Activated naive CD4-positive, alpha-beta T cell treated with anti-CD3 and anti-CD28 coated beads, Interleukin-2, amount 10 ng/mL, durations not matched to agents 7 days and 5 days (primary cell): ENCODE measurements around the gene FAF1.

Experiments
- CTCF ChIA-PET: fragments of 350-600 bp; sonication (Branson Sonifier 250); formaldehyde crosslinking; loops from one replicate; lab custom pipeline; 2021; ENCODE audit warnings: antibody characterized with exemption; lab: Charles Lee
- DNase-seq: peaks from one replicate; pipeline ENCODE4 v3.0.0-alpha.2; 2020
- H3K27ac Mint-ChIP-seq: one replicate; pipeline ENCODE4 v1.8.0; 2021; ENCODE audit warnings: mild to moderate bottlenecking, moderate library complexity, mixed read lengths
- H3K27me3 Mint-ChIP-seq: one replicate; pipeline ENCODE4 v1.8.0; 2021; ENCODE audit warnings: mild to moderate bottlenecking, mixed read lengths
- H3K36me3 Mint-ChIP-seq: one replicate; pipeline ENCODE4 v1.8.0; 2021; ENCODE audit warnings: mixed read lengths
- H3K4me1 Mint-ChIP-seq: one replicate; pipeline ENCODE4 v1.8.0; 2021; ENCODE audit warnings: mixed read lengths
- H3K4me3 Mint-ChIP-seq: one replicate; pipeline ENCODE4 v1.8.0; 2021; ENCODE audit warnings: mild to moderate bottlenecking, moderate library complexity, mixed read lengths
- H3K9me3 Mint-ChIP-seq: one replicate; pipeline ENCODE4 v1.8.0; 2021; ENCODE audit warnings: mixed read lengths

The FAF1 gene

DNA sequence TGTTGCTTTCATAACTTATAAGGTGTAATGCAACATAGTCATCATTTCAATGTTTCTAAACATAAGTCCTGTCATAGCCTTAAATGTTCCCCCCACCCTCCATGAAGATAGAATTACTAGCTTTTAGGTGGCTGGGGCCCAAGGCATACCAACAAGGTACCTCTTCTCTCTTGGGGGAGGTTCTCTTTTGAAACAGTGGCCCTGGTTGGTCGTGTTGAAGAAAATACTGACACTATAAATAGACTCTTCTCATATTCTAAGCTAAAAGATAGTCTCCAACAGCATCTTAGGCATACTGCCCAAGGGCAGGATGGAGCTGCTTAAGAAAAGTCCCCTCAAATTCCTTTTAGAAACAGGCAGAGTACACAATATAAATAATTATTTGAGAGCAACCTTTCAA is 255.0 kb downstream of the FAF1 start:
- no peak overlapping the region for H3K27ac Mint-ChIP-seq
- H3K36me3 Mint-ChIP-seq, result no peaks in the 10 kb centered on the region
- CTCF ChIA-PET, result interaction anchor here (0.6 to 1.2 kb wide), 3 partner anchors 20 to 459 kb away, joined by 3 read pairs; no protein-coding TSS in a partner anchor
- no peak overlapping the region for H3K4me3 Mint-ChIP-seq
- H3K4me1 Mint-ChIP-seq, result no peaks in the 10 kb centered on the region
- H3K27me3 Mint-ChIP-seq, result no peaks in the 10 kb centered on the region
- no peak for DNase-seq
- no peaks in the 10 kb centered on the region for H3K9me3 Mint-ChIP-seq

GRCh38 chr1:50704126-50704525 is 255.9 kb downstream of the FAF1 start:
- Mint-ChIP-seq H3K9me3 (no peaks in the 10 kb centered on the region), H3K4me1 (no peaks in the 10 kb centered on the region), H3K27ac (no peak overlapping the region), H3K36me3 (no peaks in the 10 kb centered on the region), H3K27me3 (no peaks in the 10 kb centered on the region), H3K4me3 (no peak overlapping the region)
- CTCF ChIA-PET, result interaction anchor here (0.7 to 1.4 kb wide), 6 partner anchors 8 to 593 kb away, joined by 3 to 4 read pairs (median 4); no protein-coding TSS in a partner anchor
- no peak for DNase-seq

DNA sequence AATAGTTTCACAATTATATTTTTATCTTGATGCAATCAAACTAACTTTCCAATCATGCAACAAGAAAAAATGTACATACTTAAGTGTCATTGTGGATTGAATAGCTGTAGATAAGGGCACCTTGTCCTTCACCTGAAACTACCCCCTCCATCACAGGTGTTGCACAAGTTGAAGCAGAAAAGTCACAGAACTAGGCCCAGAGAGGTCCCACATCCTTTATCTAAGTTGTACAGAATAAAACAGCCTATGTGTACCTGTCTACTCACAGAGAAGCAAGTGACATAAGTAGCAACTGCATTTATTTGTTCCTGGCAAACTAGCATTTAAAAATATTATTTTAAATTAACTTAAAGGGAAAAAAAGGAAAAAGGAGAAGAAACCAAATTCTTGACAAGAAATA is 256.8 kb downstream of the FAF1 start:
- H3K27me3 Mint-ChIP-seq, result no peaks in the 10 kb centered on the region
- H3K9me3 Mint-ChIP-seq, result no peaks in the 10 kb centered on the region
- H3K4me3 Mint-ChIP-seq, result no peak overlapping the region
- no peaks in the 10 kb centered on the region for H3K36me3 Mint-ChIP-seq
- CTCF ChIA-PET, result interaction anchor here (1.4 kb wide), 2 partner anchors 9 to 334 kb away, joined by 4 read pairs; no protein-coding TSS in a partner anchor
- no peak overlapping the region for H3K27ac Mint-ChIP-seq
- no peaks in the 10 kb centered on the region for H3K4me1 Mint-ChIP-seq
- DNase-seq, result no peak

GRCh38 chr1:50702395-50702794 is 257.7 kb downstream of the FAF1 start:
- CTCF ChIA-PET, result no interaction called here
- Mint-ChIP-seq H3K36me3 (no peaks in the 10 kb centered on the region), H3K4me3 (no peak overlapping the region)

DNA sequence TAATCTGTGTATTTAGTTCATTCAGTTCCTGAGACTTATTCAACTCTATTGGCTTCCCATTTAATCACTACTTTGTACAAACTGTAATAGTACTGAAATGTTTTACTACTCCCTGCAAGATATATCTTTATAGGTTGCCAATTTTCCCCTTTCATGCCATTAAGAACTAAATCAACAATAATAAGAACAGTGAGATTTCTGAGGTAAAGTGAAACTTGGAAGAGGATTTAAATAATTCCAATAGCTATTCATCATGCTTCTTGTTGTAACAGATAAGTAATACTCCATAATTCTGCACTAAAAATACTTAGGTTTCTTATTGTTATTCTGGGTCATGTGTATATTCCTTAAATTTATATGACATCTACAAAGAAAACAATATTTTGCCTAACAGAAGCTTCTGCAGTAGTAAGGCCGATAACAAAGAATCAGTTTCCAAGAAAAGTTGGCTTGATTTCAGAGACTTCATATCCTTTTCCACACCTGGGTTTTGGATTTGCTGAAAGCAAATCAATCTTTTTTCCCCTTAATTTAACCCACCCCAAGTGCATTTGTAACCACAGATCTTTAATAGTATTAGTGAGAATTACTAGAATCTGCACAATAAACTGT is 258.3 kb downstream of the FAF1 start:
- no peak for DNase-seq
- CTCF ChIA-PET, result no interaction called here
- no peaks in the 10 kb centered on the region for H3K27me3 Mint-ChIP-seq
- no peaks in the 10 kb centered on the region for H3K36me3 Mint-ChIP-seq
- no peaks in the 10 kb centered on the region for H3K4me1 Mint-ChIP-seq
- no peak overlapping the region for H3K27ac Mint-ChIP-seq
- H3K4me3 Mint-ChIP-seq, result no peak overlapping the region
- no peaks in the 10 kb centered on the region for H3K9me3 Mint-ChIP-seq

More at GRCh38 chr1:50702395-50702794, 257.7 kb downstream of the FAF1 start:
- H3K4me1 Mint-ChIP-seq, result no peaks in the 10 kb centered on the region
- no peak overlapping the region for H3K27ac Mint-ChIP-seq
- no peaks in the 10 kb centered on the region for H3K9me3 Mint-ChIP-seq
- H3K27me3 Mint-ChIP-seq, result no peaks in the 10 kb centered on the region
- DNase-seq, result no peak

- Mint-ChIP-seq H3K4me1 (no peaks in the 10 kb centered on the region), H3K27ac (no peak overlapping the region), H3K36me3 (no peaks in the 10 kb centered on the region), H3K27me3 (no peaks in the 10 kb centered on the region), H3K9me3 (no peaks in the 10 kb centered on the region), H3K4me3 (no peak overlapping the region)
- CTCF ChIA-PET, result no interaction called here
- no peak for DNase-seq
Measured at GRCh38 chr1:50700621-50701020, 259.4 kb downstream of the FAF1 start.

DNA sequence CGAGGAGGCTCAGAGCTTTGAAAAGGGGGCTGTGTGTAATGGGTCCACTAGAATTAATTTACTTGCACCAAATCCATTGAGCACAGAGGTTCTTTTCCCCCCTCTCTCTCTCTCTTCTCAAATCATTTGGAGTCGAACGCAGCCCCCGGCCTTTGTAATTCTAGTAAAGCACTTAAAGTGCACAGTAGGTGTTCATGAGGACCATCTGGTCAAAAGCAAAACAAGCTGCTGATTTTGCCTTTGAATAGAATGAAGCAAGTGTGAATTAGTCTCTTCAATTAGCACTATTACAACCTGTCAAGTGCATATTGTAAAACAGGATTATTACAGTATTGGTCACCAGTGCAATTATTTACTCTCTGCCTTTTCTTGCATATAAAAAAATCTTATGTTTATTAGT is 259.9 kb downstream of the FAF1 start:
- no peaks in the 10 kb centered on the region for H3K27me3 Mint-ChIP-seq
- no peak overlapping the region for H3K4me3 Mint-ChIP-seq
- CTCF ChIA-PET, result no interaction called here
- DNase-seq, result no peak
- no peak overlapping the region for H3K27ac Mint-ChIP-seq
- H3K4me1 Mint-ChIP-seq, result no peaks in the 10 kb centered on the region
- H3K9me3 Mint-ChIP-seq, result no peaks in the 10 kb centered on the region
- H3K36me3 Mint-ChIP-seq, result no peaks in the 10 kb centered on the region

DNA sequence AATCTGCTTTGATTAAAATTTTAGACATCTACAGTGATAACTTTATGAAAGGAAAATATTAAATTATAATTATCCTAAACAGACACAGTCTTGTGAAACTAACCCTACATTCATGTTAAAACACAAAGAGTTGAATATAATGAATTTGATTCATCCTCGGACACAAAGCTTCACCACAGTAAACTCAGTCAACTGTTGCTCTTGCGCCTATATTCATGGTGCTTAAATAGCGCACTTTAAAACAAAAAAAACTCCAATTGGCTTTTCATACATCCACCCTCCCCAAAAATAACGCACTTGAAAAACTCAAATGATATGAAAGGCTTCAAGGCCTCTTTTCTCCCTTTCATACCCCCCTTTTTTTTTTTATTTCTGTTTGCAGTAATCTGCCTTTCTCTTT is 260.3 kb downstream of the FAF1 start:
- H3K27ac Mint-ChIP-seq, result no peak overlapping the region
- H3K4me3 Mint-ChIP-seq, result no peak overlapping the region
- H3K9me3 Mint-ChIP-seq, result no peaks in the 10 kb centered on the region
- H3K27me3 Mint-ChIP-seq, result no peaks in the 10 kb centered on the region
- H3K4me1 Mint-ChIP-seq, result no peaks in the 10 kb centered on the region
- CTCF ChIA-PET, result no interaction called here
- no peak for DNase-seq
- H3K36me3 Mint-ChIP-seq, result no peaks in the 10 kb centered on the region

DNA sequence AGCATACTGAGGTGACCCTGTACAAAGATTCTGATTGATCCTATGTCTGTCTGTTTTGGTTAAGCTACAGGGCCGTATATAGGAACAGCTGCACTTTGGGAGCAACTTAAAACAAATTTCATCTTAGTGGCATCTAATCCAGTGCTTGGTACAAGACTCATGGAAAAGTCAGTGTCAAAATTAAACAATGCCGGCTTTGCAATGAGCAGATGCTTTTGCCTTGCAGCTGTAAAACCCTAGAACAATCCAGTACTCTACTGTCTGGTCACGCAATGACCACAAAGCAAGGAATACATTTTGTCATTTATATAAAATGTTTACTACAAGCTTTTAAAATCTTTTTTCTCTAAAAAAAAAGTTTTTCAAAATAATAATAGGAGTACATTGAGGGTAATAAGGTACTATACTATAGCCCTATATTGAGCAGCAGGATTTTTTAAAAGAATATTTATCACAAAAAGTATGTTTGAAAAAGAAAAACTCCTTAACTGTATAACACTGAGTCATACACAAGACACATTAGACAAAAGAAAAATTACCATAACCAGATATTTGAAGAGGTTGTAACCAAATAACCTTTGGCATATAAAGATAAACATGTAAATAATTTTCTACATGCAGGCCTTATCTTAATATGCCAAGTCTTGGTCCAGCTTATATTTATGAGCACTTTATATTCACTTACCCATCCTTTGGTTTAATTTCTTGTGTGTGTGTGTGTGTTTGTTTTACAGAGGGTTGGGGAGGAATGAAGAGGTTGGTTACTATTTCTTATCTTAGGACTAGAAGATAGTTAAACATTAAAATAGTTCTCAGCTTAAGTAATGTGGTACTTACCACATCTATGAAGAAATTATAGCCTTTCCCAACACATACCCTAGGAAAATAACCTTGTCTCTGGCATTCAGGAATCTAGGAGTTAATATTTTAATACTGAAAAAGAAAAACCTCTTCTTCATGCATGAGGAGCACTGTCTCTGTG is 262.3 kb downstream of the FAF1 start:
- peaks cover 2% of the 10 kb centered on the region for H3K36me3 Mint-ChIP-seq
- H3K27me3 Mint-ChIP-seq, result no peaks in the 10 kb centered on the region
- H3K4me3 Mint-ChIP-seq, result no peak overlapping the region
- no peaks in the 10 kb centered on the region for H3K4me1 Mint-ChIP-seq
- no peak for DNase-seq
- H3K27ac Mint-ChIP-seq, result no peak overlapping the region
- no peaks in the 10 kb centered on the region for H3K9me3 Mint-ChIP-seq
- CTCF ChIA-PET, result interaction anchor here (0.7 to 1.1 kb wide), 2 partner anchors 38 to 51 kb away, joined by 3 read pairs; no protein-coding TSS in a partner anchor

DNA sequence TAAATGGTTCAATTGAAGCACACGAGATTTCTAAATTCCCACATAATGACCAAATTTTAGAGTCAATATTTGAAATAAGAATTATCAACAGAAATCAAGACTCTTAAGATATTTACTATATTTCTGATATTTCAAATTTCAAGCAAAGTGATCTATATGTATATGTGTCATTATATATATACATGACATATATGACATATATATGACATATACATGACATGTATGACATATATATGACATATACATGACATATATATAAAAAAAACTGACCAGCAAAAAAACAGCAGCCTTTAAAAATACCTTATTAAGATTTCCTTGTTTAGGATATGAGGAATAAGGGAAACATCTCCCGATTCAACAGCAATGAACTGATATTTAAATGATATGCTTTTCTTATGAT is 266.2 kb downstream of the FAF1 start:
- Mint-ChIP-seq H3K4me3 (no peak overlapping the region), H3K4me1 (no peaks in the 10 kb centered on the region), H3K36me3 (peaks cover 6% of the 10 kb centered on the region), H3K27me3 (no peaks in the 10 kb centered on the region), H3K27ac (no peak overlapping the region), H3K9me3 (no peaks in the 10 kb centered on the region)
- CTCF ChIA-PET, result no interaction called here
- no peak for DNase-seq

DNA sequence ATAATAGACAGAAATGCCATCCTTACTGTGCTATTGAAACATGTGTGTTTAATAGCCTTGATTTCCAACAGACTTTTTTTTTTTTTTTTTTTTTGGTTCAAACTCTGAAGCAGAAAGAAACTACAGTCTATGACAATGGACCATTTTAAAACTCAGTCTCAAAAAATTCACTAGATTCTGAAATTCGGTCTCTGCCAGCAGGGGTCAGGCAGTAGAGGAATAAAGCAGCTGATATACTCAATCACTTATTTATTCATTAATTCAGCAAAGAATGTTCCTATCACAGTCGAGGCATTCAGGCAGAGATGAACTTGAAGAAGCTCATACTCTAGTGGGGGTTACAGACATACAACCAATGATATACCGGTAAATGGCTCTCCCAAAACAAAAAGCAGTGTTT is 275.9 kb downstream of the FAF1 start:
- Mint-ChIP-seq H3K4me3 (no peak overlapping the region), H3K27ac (no peak overlapping the region), H3K9me3 (no peaks in the 10 kb centered on the region), H3K4me1 (no peaks in the 10 kb centered on the region), H3K36me3 (no peaks in the 10 kb centered on the region), H3K27me3 (no peaks in the 10 kb centered on the region)
- CTCF ChIA-PET, result no interaction called here
- DNase-seq, result no peak

- CTCF ChIA-PET, result no interaction called here
- no peaks in the 10 kb centered on the region for H3K9me3 Mint-ChIP-seq
- no peaks in the 10 kb centered on the region for H3K36me3 Mint-ChIP-seq
- no peak overlapping the region for H3K4me3 Mint-ChIP-seq
- H3K4me1 Mint-ChIP-seq, result no peaks in the 10 kb centered on the region
- no peaks in the 10 kb centered on the region for H3K27me3 Mint-ChIP-seq
- H3K27ac Mint-ChIP-seq, result no peak overlapping the region
- no peak for DNase-seq
Measured at GRCh38 chr1:50681931-50682330, 278.1 kb downstream of the FAF1 start.

DNA sequence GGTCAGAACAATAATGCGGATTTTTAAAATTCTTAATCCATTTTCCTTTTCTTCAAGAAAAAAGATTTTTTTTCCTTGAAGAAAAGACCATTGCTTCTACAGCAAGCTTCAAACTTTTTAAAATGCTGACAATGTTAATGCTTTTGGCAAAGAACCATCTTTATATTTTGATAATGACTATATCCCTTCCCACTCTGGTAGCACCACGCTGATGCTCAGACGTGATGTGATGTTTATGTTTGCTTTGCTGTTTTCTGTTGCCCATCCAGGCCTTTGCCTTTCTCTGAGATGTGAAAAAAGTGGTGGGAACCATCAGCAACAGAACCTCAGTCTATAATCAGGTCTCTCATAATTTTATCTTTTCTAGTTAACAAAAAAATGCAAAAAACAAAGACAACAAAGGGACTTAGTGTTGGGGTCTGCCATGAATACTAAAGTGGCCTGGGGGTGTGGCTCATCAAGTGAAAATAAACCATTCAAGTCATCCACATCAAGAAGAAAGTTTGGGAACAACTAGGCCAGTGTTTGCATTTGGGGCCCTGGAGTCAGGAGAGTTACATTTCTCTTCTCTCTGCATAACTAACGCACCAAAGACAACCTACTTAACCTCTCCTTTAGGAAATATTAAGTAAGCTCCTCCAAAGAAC is 292.2 kb downstream of the FAF1 start:
- no peak overlapping the region for H3K27ac Mint-ChIP-seq
- H3K4me3 Mint-ChIP-seq, result no peak overlapping the region
- DNase-seq, result no peak
- CTCF ChIA-PET, result no interaction called here
- H3K36me3 Mint-ChIP-seq, result no peaks in the 10 kb centered on the region
- no peaks in the 10 kb centered on the region for H3K9me3 Mint-ChIP-seq
- H3K27me3 Mint-ChIP-seq, result no peaks in the 10 kb centered on the region
- H3K4me1 Mint-ChIP-seq, result no peaks in the 10 kb centered on the region

GRCh38 chr1:50667272-50667671 is 292.8 kb downstream of the FAF1 start:
- no peaks in the 10 kb centered on the region for H3K9me3 Mint-ChIP-seq
- H3K27ac Mint-ChIP-seq, result no peak overlapping the region
- H3K36me3 Mint-ChIP-seq, result no peaks in the 10 kb centered on the region
- no peak for DNase-seq
- CTCF ChIA-PET, result no interaction called here
- H3K4me3 Mint-ChIP-seq, result no peak overlapping the region
- no peaks in the 10 kb centered on the region for H3K4me1 Mint-ChIP-seq
- no peaks in the 10 kb centered on the region for H3K27me3 Mint-ChIP-seq
